Islet of Langerhans (tissue), 1 donor: ENCODE measurements around the gene TMEM217.

Experiments
- FAIRE-seq: peaks from one replicate; lab custom pipeline; 2011; peaks lifted over from hg19 to GRCh38; lab: Jason Lieb, UNC

The TMEM217 gene

GRCh38 chr6:37162740-37163139 lies 95.2 kb downstream of the TMEM217 start:
- FAIRE-seq: no peak
